ENCODE results near the gene THYN1. TPM values are rescaled to one million over a fixed set of nuclear protein-coding genes. Genes with fewer than 3 reads are reported as not detected.
A peak's percentile ranks its signal among the peaks of the same experiment; 100 is the strongest.

THYN1 gene
- 61.5 TPM for polyA plus RNA-seq (2013, experiment 1 of 2)
- 64.1 TPM for polyA plus RNA-seq (2013, experiment 2 of 2)

DNA sequence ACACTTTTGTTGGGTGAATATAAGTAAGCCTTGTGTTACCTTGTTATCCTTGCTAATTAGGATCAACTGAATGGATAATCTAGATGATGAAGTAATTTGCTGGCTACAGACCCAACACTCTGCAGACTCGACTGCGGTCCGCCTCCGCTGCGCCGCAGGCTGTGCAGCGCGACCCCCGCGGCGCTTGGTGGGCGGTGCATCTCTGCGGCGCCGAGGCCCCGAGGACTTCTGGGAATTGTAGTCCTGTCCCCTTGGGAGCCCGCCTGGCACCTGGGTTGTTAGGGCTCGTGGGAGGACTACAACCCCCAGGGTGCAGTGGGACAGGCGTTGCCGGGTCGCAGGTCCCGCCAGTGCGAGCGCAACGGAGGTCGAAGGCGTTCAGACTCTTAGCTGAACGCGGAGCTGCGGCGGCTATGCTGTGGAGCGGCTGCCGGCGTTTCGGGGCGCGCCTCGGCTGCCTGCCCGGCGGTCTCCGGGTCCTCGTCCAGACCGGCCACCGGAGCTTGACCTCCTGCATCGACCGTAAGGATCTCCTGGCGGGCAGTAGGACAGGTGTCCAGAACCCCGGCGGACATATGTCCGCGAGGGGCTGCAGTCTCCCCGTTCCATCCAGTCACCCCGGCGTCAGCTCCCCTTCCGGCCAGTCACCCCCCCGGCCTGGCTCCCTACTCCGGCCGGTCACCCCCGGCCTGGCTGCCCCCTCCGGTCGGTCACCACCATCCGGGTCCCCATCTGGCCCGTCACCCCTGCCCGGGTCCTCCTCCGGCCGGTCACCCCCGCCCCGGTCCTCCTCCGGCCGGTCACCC lies at the start of gene THYN1, which contains the start of gene ACAD8:
Gene THYN1, minus strand, starts transcription at position 165 of the 806 bp plus-strand sequence. CDS start 470 bp downstream, outside the sequence.
Gene ACAD8, plus strand, starts transcription at position 381 of the 806 bp plus-strand sequence. Its CDS starts 33 bp downstream, at position 414.
- Histone ChIP-seq H2BK5ac (ENCODE audit: low read length) (no peak within 1 kb of the TSS), H2AK5ac (ENCODE audit: low read length) (no peak within 1 kb of the TSS), H3K56ac (ENCODE audit: low read length) (peak within 1 kb of the TSS; percentile 94), H2BK120ac (ENCODE audit: low read depth, low read length) (no peak within 1 kb of the TSS), H3K4me2 (ENCODE audit: low read length) (peak within 1 kb of the TSS; percentile 95), H3K36me3 (ENCODE audit: control insufficient read depth, insufficient read depth, low read length) (no peaks in the 10 kb centered on the region), H3K27ac (ENCODE audit: low read depth, low read length) (no peak within 1 kb of the TSS), H3K4me1 (ENCODE audit: control insufficient read depth, low read depth, low read length) (peaks cover 2% of the 10 kb centered on the region), H3K4ac (ENCODE audit: low read depth, low read length) (peak within 1 kb of the TSS; percentile 22), H3K27me3 (ENCODE audit: insufficient read depth, low read length, poor library complexity) (no peaks in the 10 kb centered on the region), H3K23ac (ENCODE audit: low read length) (no peak within 1 kb of the TSS), H3K9ac (ENCODE audit: low read length) (peak within 1 kb of the TSS; percentile 80), H4K5ac (ENCODE audit: low read length) (no peak within 1 kb of the TSS), H3K4me3 (ENCODE audit: low read length) (peak within 1 kb of the TSS; percentile 91), H3K79me2 (ENCODE audit: control insufficient read depth, insufficient read depth, low read length) (no peaks in the 10 kb centered on the region), H3K79me1 (ENCODE audit: low read length) (no peaks in the 10 kb centered on the region), H4K8ac (ENCODE audit: low read depth, low read length) (no peak within 1 kb of the TSS), H3K18ac (ENCODE audit: low read length) (no peak within 1 kb of the TSS), H2BK15ac (replicated peaks; ENCODE audit: low read depth) (no peak within 1 kb of the TSS)
- peak; percentile 99 for DNase-seq
- no CpG with 5 or more reads among the region's 70 CpGs for WGBS (ENCODE audit: extremely low coverage, insufficient coverage, low lambda C conversion rate)

DNA sequence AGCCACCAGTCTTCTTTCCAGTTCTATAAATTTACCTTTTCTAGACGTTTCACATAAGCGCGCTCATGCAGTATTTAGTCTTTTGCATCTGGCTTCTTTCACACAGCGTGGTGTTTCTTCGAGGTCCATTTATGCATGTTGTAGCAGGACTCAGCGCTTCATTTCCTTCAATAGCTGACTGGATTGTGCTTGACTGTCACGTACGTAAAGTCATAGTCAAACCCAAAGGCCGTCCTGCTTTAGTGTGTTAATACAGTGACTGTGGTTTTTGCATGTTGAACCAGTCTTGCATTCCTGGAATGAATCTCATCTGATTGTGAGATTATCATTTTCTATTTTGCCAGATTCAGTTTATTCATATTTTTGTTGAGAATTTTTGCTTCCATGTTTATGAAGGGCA lies 41.5 kb upstream of the THYN1 start:
- no peak for DNase-seq
- H2AK5ac ChIP-seq (ENCODE audit: low read length): no peak overlapping the region

GRCh38 chr11:134293119-134294113 lies 40.3 kb upstream of the THYN1 start:
- no peaks in the 10 kb centered on the region for H3K36me3 ChIP-seq (ENCODE audit: control insufficient read depth, insufficient read depth, low read length)
- H2BK15ac ChIP-seq (replicated peaks; ENCODE audit: low read depth): no peak overlapping the region
- H2BK5ac ChIP-seq (ENCODE audit: low read length): no peak overlapping the region
- H3K56ac ChIP-seq (ENCODE audit: low read length): no peak overlapping the region
- H3K4me1 ChIP-seq (ENCODE audit: control insufficient read depth, low read depth, low read length): peaks cover 3% of the 10 kb centered on the region
- no peaks in the 10 kb centered on the region for H3K27me3 ChIP-seq (ENCODE audit: insufficient read depth, low read length, poor library complexity)
- no peak overlapping the region for H4K8ac ChIP-seq (ENCODE audit: low read depth, low read length)
- no peak for DNase-seq
- H3K79me1 ChIP-seq (ENCODE audit: low read length): no peaks in the 10 kb centered on the region
- H3K18ac ChIP-seq (ENCODE audit: low read length): no peak overlapping the region
- no CpG with 5 or more reads among the region's 20 CpGs for WGBS (ENCODE audit: extremely low coverage, insufficient coverage, low lambda C conversion rate)
- H2BK120ac ChIP-seq (ENCODE audit: low read depth, low read length): no peak overlapping the region
- H3K23ac ChIP-seq (ENCODE audit: low read length): no peak overlapping the region
- no peak overlapping the region for H4K5ac ChIP-seq (ENCODE audit: low read length)
- H3K4me2 ChIP-seq (ENCODE audit: low read length): no peak overlapping the region
- no peak overlapping the region for H2AK5ac ChIP-seq (ENCODE audit: low read length)
- no peak overlapping the region for H3K4ac ChIP-seq (ENCODE audit: low read depth, low read length)
- no peak overlapping the region for H3K9ac ChIP-seq (ENCODE audit: low read length)
- no peak overlapping the region for H3K27ac ChIP-seq (ENCODE audit: low read depth, low read length)
- no peak overlapping the region for H3K4me3 ChIP-seq (ENCODE audit: low read length)
- no peaks in the 10 kb centered on the region for H3K79me2 ChIP-seq (ENCODE audit: control insufficient read depth, insufficient read depth, low read length)

More for the DNA sequence above, 41.5 kb upstream of the THYN1 start:
- H4K5ac ChIP-seq (ENCODE audit: low read length): no peak overlapping the region
- H3K27me3 ChIP-seq (ENCODE audit: insufficient read depth, low read length, poor library complexity): no peaks in the 10 kb centered on the region
- no peak overlapping the region for H3K27ac ChIP-seq (ENCODE audit: low read depth, low read length)
- no peak overlapping the region for H3K23ac ChIP-seq (ENCODE audit: low read length)
- no peak overlapping the region for H3K18ac ChIP-seq (ENCODE audit: low read length)
- H2BK5ac ChIP-seq (ENCODE audit: low read length): no peak overlapping the region
- no peaks in the 10 kb centered on the region for H3K79me1 ChIP-seq (ENCODE audit: low read length)
- H3K9ac ChIP-seq (ENCODE audit: low read length): no peak overlapping the region
- H4K8ac ChIP-seq (ENCODE audit: low read depth, low read length): no peak overlapping the region
- H2BK120ac ChIP-seq (ENCODE audit: low read depth, low read length): no peak overlapping the region
- no peaks in the 10 kb centered on the region for H3K36me3 ChIP-seq (ENCODE audit: control insufficient read depth, insufficient read depth, low read length)
- WGBS (ENCODE audit: extremely low coverage, insufficient coverage, low lambda C conversion rate): no CpG with 5 or more reads among the region's 9 CpGs
- no peaks in the 10 kb centered on the region for H3K79me2 ChIP-seq (ENCODE audit: control insufficient read depth, insufficient read depth, low read length)
- no peak overlapping the region for H3K4me3 ChIP-seq (ENCODE audit: low read length)
- no peak overlapping the region for H2BK15ac ChIP-seq (replicated peaks; ENCODE audit: low read depth)
- H3K56ac ChIP-seq (ENCODE audit: low read length): no peak overlapping the region
- no peak overlapping the region for H3K4me2 ChIP-seq (ENCODE audit: low read length)
- H3K4me1 ChIP-seq (ENCODE audit: control insufficient read depth, low read depth, low read length): no peaks in the 10 kb centered on the region
- no peak overlapping the region for H3K4ac ChIP-seq (ENCODE audit: low read depth, low read length)

- Histone ChIP-seq H3K56ac (ENCODE audit: low read length) (no peak overlapping the region), H3K79me1 (ENCODE audit: low read length) (no peaks in the 10 kb centered on the region), H3K4me3 (ENCODE audit: low read length) (no peak overlapping the region), H3K23ac (ENCODE audit: low read length) (no peak overlapping the region), H3K4me2 (ENCODE audit: low read length) (no peak overlapping the region), H4K5ac (ENCODE audit: low read length) (no peak overlapping the region), H2BK120ac (ENCODE audit: low read depth, low read length) (no peak overlapping the region), H3K4me1 (ENCODE audit: control insufficient read depth, low read depth, low read length) (peaks cover 3% of the 10 kb centered on the region), H2AK5ac (ENCODE audit: low read length) (no peak overlapping the region), H3K79me2 (ENCODE audit: control insufficient read depth, insufficient read depth, low read length) (no peaks in the 10 kb centered on the region), H3K4ac (ENCODE audit: low read depth, low read length) (no peak overlapping the region), H3K36me3 (ENCODE audit: control insufficient read depth, insufficient read depth, low read length) (no peaks in the 10 kb centered on the region), H3K9ac (ENCODE audit: low read length) (no peak overlapping the region), H4K8ac (ENCODE audit: low read depth, low read length) (no peak overlapping the region), H3K27ac (ENCODE audit: low read depth, low read length) (no peak overlapping the region), H3K18ac (ENCODE audit: low read length) (no peak overlapping the region), H2BK5ac (ENCODE audit: low read length) (no peak overlapping the region), H3K27me3 (ENCODE audit: insufficient read depth, low read length, poor library complexity) (no peaks in the 10 kb centered on the region), H2BK15ac (replicated peaks; ENCODE audit: low read depth) (no peak overlapping the region)
- DNase-seq: no peak
- no CpG with 5 or more reads among the region's 15 CpGs for WGBS (ENCODE audit: extremely low coverage, insufficient coverage, low lambda C conversion rate)
These were observed 39.5 kb upstream of the THYN1 start for GRCh38 chr11:134292661-134293060.

DNA sequence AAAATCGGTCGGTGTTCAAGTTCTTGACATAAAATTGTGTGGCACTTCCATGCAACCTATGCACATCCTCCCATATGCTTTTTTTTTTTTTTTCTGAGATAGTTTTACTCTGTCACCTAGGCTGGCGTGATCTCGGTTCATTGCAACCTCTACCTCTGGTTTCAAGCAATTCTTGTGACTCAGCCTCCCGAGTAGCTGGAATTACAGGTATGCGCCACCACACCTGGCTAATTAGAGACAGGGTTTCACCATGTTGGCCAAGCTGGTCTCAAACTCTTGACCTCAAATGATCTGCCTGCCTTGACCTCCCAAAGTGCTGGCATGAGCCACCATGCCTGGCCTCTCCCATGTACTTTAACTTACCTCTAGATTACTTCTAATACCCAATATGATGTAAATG lies 38.0 kb upstream of the THYN1 start:
- no peak overlapping the region for H2BK120ac ChIP-seq (ENCODE audit: low read depth, low read length)
- no peak overlapping the region for H4K5ac ChIP-seq (ENCODE audit: low read length)
- H3K9ac ChIP-seq (ENCODE audit: low read length): no peak overlapping the region
- H3K4me2 ChIP-seq (ENCODE audit: low read length): no peak overlapping the region
- H3K27ac ChIP-seq (ENCODE audit: low read depth, low read length): no peak overlapping the region
- H3K36me3 ChIP-seq (ENCODE audit: control insufficient read depth, insufficient read depth, low read length): no peaks in the 10 kb centered on the region
- no peak overlapping the region for H2AK5ac ChIP-seq (ENCODE audit: low read length)
- no peak overlapping the region for H3K4me3 ChIP-seq (ENCODE audit: low read length)
- no peak for DNase-seq
- H3K79me1 ChIP-seq (ENCODE audit: low read length): no peaks in the 10 kb centered on the region
- WGBS (ENCODE audit: extremely low coverage, insufficient coverage, low lambda C conversion rate): no CpG with 5 or more reads among the region's 6 CpGs
- H2BK15ac ChIP-seq (replicated peaks; ENCODE audit: low read depth): no peak overlapping the region
- H3K27me3 ChIP-seq (ENCODE audit: insufficient read depth, low read length, poor library complexity): no peaks in the 10 kb centered on the region
- H4K8ac ChIP-seq (ENCODE audit: low read depth, low read length): no peak overlapping the region
- no peak overlapping the region for H3K56ac ChIP-seq (ENCODE audit: low read length)
- no peak overlapping the region for H2BK5ac ChIP-seq (ENCODE audit: low read length)
- H3K79me2 ChIP-seq (ENCODE audit: control insufficient read depth, insufficient read depth, low read length): no peaks in the 10 kb centered on the region
- H3K18ac ChIP-seq (ENCODE audit: low read length): no peak overlapping the region
- H3K4me1 ChIP-seq (ENCODE audit: control insufficient read depth, low read depth, low read length): peaks cover 3% of the 10 kb centered on the region
- H3K23ac ChIP-seq (ENCODE audit: low read length): no peak overlapping the region
- no peak overlapping the region for H3K4ac ChIP-seq (ENCODE audit: low read depth, low read length)
